ENCODE measurements around the gene ANO5. TPM values are rescaled to one million over a fixed set of nuclear protein-coding genes. Genes with fewer than 3 reads are reported as not detected.
A peak's percentile ranks its signal among the peaks of the same experiment; 100 is the strongest.

Gene ANO5
- total RNA-seq, 6 experiments from 2014 or later: 1.8 to 5.6 (median 4.6) TPM

GRCh38 chr11:22302368-22302767 lies 109.5 kb downstream of the ANO5 start:
- H3K4me3 ChIP-seq: no peak overlapping the region
- no peaks in the 10 kb centered on the region for H3K36me3 ChIP-seq
- ATAC-seq (no peak), DNase-seq (no peak)
- H3K4me1 ChIP-seq: no peaks in the 10 kb centered on the region
- H3K27ac ChIP-seq: no peak overlapping the region
- no peaks in the 10 kb centered on the region for H3K9me3 ChIP-seq
- intact Hi-C loops (cut with DNase I): loop anchor here in 1 of 2 donors (10.0 kb wide), 1 partner anchor 128 kb away; no protein-coding TSS in a partner anchor
- H3K27me3 ChIP-seq: no peaks in the 10 kb centered on the region
- TF ChIP-seq POLR2A (IDR thresholded peaks at IDR 0.05): no peak
- no peak for TF ChIP-seq CTCF (IDR thresholded peaks at IDR 0.05)

- TF ChIP-seq CTCF (IDR thresholded peaks at IDR 0.05) (peak; percentile 69 to 74 (median 70)), POLR2A (IDR thresholded peaks at IDR 0.05) (no peak)
- Histone ChIP-seq H3K4me3 (no peak overlapping the region), H3K27ac (no peak overlapping the region), H3K9me3 (no peaks in the 10 kb centered on the region), H3K36me3 (no peaks in the 10 kb centered on the region), H3K27me3 (no peaks in the 10 kb centered on the region), H3K4me1 (no peaks in the 10 kb centered on the region)
- ATAC-seq (peak; percentile 60 to 82 (median 74)), DNase-seq (no peak)
- intact Hi-C loops (cut with DNase I): loop anchor here in 1 of 2 donors (10.0 kb wide), 1 partner anchor 130 kb away; no protein-coding TSS in a partner anchor
- WGBS (ENCODE audit: insufficient coverage, low coverage, low lambda C conversion rate, missing lambda C conversion rate): 21% methylated on average over 4 of the region's 5 CpGs
Measured at GRCh38 chr11:22304337-22304961, 111.6 kb downstream of the ANO5 start.

GRCh38 chr11:22317656-22318055 lies 124.8 kb downstream of the ANO5 start:
- DNase-seq: no peak
- no peak for TF ChIP-seq CTCF (IDR thresholded peaks at IDR 0.05)
- no peak for TF ChIP-seq POLR2A (IDR thresholded peaks at IDR 0.05)

GRCh38 chr11:22331771-22332170 lies 138.9 kb downstream of the ANO5 start:
- TF ChIP-seq POLR2A (IDR thresholded peaks at IDR 0.05) (no peak), CTCF (IDR thresholded peaks at IDR 0.05) (peak in 1 of 4 donors; percentile 13)
- Histone ChIP-seq H3K4me1 (no peaks in the 10 kb centered on the region), H3K27ac (no peak overlapping the region), H3K36me3 (no peaks in the 10 kb centered on the region), H3K27me3 (no peaks in the 10 kb centered on the region), H3K4me3 (no peak overlapping the region), H3K9me3 (no peaks in the 10 kb centered on the region)
- intact Hi-C loops (cut with DNase I): no loop called here
- 35% methylated on average over 4 of the region's 4 CpGs for WGBS (ENCODE audit: insufficient coverage, low coverage, low lambda C conversion rate, missing lambda C conversion rate)
- ATAC-seq (no peak), DNase-seq (no peak)

More at GRCh38 chr11:22317656-22318055, 124.8 kb downstream of the ANO5 start:
- Histone ChIP-seq H3K4me3 (no peak overlapping the region), H3K27ac (no peak overlapping the region), H3K4me1 (no peaks in the 10 kb centered on the region), H3K36me3 (no peaks in the 10 kb centered on the region), H3K9me3 (no peaks in the 10 kb centered on the region), H3K27me3 (no peaks in the 10 kb centered on the region)
- no peak for ATAC-seq
- 83% methylated on average over 15 of the region's 15 CpGs for WGBS (ENCODE audit: insufficient coverage, low coverage, low lambda C conversion rate, missing lambda C conversion rate)
- intact Hi-C loops (cut with DNase I): no loop called here

Other genes with a start within 250 kb of the ANO5 start
- not detected for gene SLC17A6, start 145.3 kb downstream of the ANO5 start, total RNA-seq